ENCODE results near the gene ASIC1.

- TF ChIP-seq, protein P1, sequence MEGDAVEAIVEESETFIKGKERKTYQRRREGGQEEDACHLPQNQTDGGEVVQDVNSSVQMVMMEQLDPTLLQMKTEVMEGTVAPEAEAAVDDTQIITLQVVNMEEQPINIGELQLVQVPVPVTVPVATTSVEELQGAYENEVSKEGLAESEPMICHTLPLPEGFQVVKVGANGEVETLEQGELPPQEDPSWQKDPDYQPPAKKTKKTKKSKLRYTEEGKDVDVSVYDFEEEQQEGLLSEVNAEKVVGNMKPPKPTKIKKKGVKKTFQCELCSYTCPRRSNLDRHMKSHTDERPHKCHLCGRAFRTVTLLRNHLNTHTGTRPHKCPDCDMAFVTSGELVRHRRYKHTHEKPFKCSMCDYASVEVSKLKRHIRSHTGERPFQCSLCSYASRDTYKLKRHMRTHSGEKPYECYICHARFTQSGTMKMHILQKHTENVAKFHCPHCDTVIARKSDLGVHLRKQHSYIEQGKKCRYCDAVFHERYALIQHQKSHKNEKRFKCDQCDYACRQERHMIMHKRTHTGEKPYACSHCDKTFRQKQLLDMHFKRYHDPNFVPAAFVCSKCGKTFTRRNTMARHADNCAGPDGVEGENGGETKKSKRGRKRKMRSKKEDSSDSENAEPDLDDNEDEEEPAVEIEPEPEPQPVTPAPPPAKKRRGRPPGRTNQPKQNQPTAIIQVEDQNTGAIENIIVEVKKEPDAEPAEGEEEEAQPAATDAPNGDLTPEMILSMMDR (conservative IDR thresholded peaks at IDR 0.05; ENCODE audit: low read depth, low read length): no peak
- no peak for TF ChIP-seq EZH2phosphoT487 (IDR thresholded peaks at IDR 0.05; ENCODE audit: borderline replicate concordance, low read length)
- TF ChIP-seq EZH2 (IDR thresholded peaks at IDR 0.05; ENCODE audit: low read length, unreplicated experiment): no peak
Measured at GRCh38 chr12:50043308-50043707, 14.1 kb upstream of the ASIC1 start.

All from PC-3 (cell line).